Measurements from ENCODE around the gene PDE4B. TPM values are rescaled to one million over a fixed set of nuclear protein-coding genes. Genes with fewer than 3 reads are reported as not detected.

The PDE4B gene
- total and polyA plus RNA-seq, 10 of the 15 experiments (the other 5 are each of a cell fraction or from before 2014, with no cell fraction given) = 3.0 to 13.2 (median 5.7) TPM

GRCh38 chr1:65991694-65992093 lies 199.0 kb downstream of the PDE4B start:
- Histone ChIP-seq H3K4me2 (ENCODE audit: control insufficient read depth, insufficient read depth) (no peak overlapping the region), H3K9me3 (replicated peaks; ENCODE audit: control insufficient read depth, insufficient read depth, low read length) (no peaks in the 10 kb centered on the region), H4K20me1 (ENCODE audit: control insufficient read depth, insufficient read depth) (no peaks in the 10 kb centered on the region), H3K79me2 (ENCODE audit: control insufficient read depth, insufficient read depth, low read length) (no peaks in the 10 kb centered on the region), H3K9ac (ENCODE audit: control insufficient read depth, insufficient read depth, low read length) (no peak overlapping the region), H3K36me3 (ENCODE audit: control insufficient read depth in 2 of 2, insufficient read depth in 2 of 2, low read length in 1 of 2) (no peaks in the 10 kb centered on the region), H2AFZ (ENCODE audit: control insufficient read depth, low read depth, low read length) (no peak overlapping the region), H3K4me1 (ENCODE audit: control insufficient read depth, insufficient read depth, low read length) (no peaks in the 10 kb centered on the region), H3K4me3 (no peak overlapping the region), H3K27ac (ENCODE audit: control insufficient read depth, insufficient read depth) (no peak overlapping the region), H3K27me3 (replicated peaks in 1 of 2; ENCODE audit: control insufficient read depth in 2 of 2, insufficient read depth in 2 of 2, low read length in 1 of 2) (no peaks in the 10 kb centered on the region)
- RAD21 ChIA-PET (ENCODE audit: unreplicated experiment) = interaction anchor here (0.6 kb wide), 1 partner anchor 999 kb away, joined by 4 read pairs; no protein-coding TSS in a partner anchor
- SMC1A ChIA-PET (ENCODE audit: uncharacterized antibody, unreplicated experiment) = interaction anchor here (0.6 to 1.4 kb wide), 3 partner anchors 12 to 251 kb away, joined by 3 read pairs; no protein-coding TSS in a partner anchor
- intact Hi-C loops (cut with micrococcal nuclease; ENCODE audit: unreplicated experiment) = no loop called here
- DNase-seq (ENCODE audit: low read depth, low spot score) (no peak), FAIRE-seq (no peak), ATAC-seq (no peak)
- in situ Hi-C loops (cut with MboI) = no loop called here
- 43% methylated on average over 3 of the region's 3 CpGs for WGBS (ENCODE audit: insufficient coverage, insufficient replicate concordance, low lambda C conversion rate, missing lambda C conversion rate)
- CTCF ChIA-PET = interaction anchor here (0.6 to 0.9 kb wide), 2 partner anchors 455 to 534 kb away, joined by 3 read pairs; no protein-coding TSS in a partner anchor
- BruUV-seq (replicated peaks) = no TSS peak
- POLR2A ChIA-PET = interaction anchor here (0.6 kb wide), 1 partner anchor 178 kb away, joined by 3 read pairs; no protein-coding TSS in a partner anchor
- TF ChIP-seq MYB (IDR thresholded peaks at IDR 0.05; ENCODE audit: borderline replicate concordance, low read depth, low read length) (no peak), BACH1 (IDR thresholded peaks at IDR 0.05; ENCODE audit: borderline replicate concordance) (no peak)

DNA sequence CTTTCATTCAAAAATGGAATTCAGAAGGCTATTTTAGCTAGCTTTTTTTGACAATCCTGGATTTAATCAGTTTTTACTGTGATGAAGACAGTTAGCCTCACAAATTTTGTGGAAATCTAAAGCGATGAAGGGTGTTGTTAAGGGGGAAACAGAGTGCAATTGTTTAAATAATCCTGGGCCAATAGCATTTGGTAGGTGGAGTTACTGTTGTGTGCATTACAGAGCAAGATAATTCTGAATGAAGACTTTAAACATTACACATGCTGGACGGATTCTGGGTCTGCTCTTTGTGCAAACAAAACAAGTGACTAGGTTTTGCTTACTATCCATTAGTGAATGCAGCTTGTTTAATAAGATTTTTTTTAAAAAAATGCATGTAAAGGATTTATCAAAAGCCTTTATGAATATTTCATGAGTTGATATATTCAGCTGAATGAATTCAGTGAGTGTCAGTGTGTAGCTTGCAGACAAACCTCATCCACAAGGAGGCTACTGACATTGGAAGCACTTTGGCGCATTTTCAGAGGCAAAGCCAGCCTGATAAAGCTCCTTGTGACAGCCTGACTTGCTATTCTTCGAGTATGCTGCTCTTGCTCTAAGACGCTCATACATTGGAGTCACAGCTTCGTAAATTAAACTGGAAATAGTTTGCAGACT lies 199.6 kb downstream of the PDE4B start:
- in situ Hi-C loops (cut with MboI) (no loop called here), intact Hi-C loops (cut with micrococcal nuclease; ENCODE audit: unreplicated experiment) (no loop called here)
- POLR2A ChIA-PET = interaction anchor here (0.6 kb wide), 1 partner anchor 178 kb away, joined by 3 read pairs; no protein-coding TSS in a partner anchor
- no TSS peak for BruUV-seq (replicated peaks)
- no peaks in the 10 kb centered on the region for H3K79me2 ChIP-seq (ENCODE audit: control insufficient read depth, insufficient read depth, low read length)
- CTCF ChIA-PET = interaction anchor here (0.6 to 0.9 kb wide), 2 partner anchors 454 to 534 kb away, joined by 3 read pairs; no protein-coding TSS in a partner anchor
- H3K4me1 ChIP-seq (ENCODE audit: control insufficient read depth, insufficient read depth, low read length) = no peaks in the 10 kb centered on the region
- no peak overlapping the region for H3K27ac ChIP-seq (ENCODE audit: control insufficient read depth, insufficient read depth)
- RAD21 ChIA-PET (ENCODE audit: unreplicated experiment) = interaction anchor here (0.6 kb wide), 1 partner anchor 1000 kb away, joined by 4 read pairs; no protein-coding TSS in a partner anchor
- SMC1A ChIA-PET (ENCODE audit: uncharacterized antibody, unreplicated experiment) = interaction anchor here (0.6 to 1.4 kb wide), 3 partner anchors 12 to 252 kb away, joined by 3 read pairs; no protein-coding TSS in a partner anchor
- WGBS (ENCODE audit: insufficient coverage, insufficient replicate concordance, low lambda C conversion rate, missing lambda C conversion rate) = 4% methylated on average over 6 of the region's 6 CpGs
- H4K20me1 ChIP-seq (ENCODE audit: control insufficient read depth, insufficient read depth) = no peaks in the 10 kb centered on the region
- no peaks in the 10 kb centered on the region for H3K9me3 ChIP-seq (replicated peaks; ENCODE audit: control insufficient read depth, insufficient read depth, low read length)
- H2AFZ ChIP-seq (ENCODE audit: control insufficient read depth, low read depth, low read length) = no peak overlapping the region
- H3K9ac ChIP-seq (ENCODE audit: control insufficient read depth, insufficient read depth, low read length) = no peak overlapping the region
- FAIRE-seq (no peak), DNase-seq (ENCODE audit: low read depth, low spot score) (no peak), ATAC-seq (no peak)
- no peak overlapping the region for H3K4me3 ChIP-seq
- H3K36me3 ChIP-seq (ENCODE audit: control insufficient read depth in 2 of 2, insufficient read depth in 2 of 2, low read length in 1 of 2) = no peaks in the 10 kb centered on the region
- no peaks in the 10 kb centered on the region for H3K27me3 ChIP-seq (replicated peaks in 1 of 2; ENCODE audit: control insufficient read depth in 2 of 2, insufficient read depth in 2 of 2, low read length in 1 of 2)
- H3K4me2 ChIP-seq (ENCODE audit: control insufficient read depth, insufficient read depth) = no peak overlapping the region
- TF ChIP-seq, protein P1, sequence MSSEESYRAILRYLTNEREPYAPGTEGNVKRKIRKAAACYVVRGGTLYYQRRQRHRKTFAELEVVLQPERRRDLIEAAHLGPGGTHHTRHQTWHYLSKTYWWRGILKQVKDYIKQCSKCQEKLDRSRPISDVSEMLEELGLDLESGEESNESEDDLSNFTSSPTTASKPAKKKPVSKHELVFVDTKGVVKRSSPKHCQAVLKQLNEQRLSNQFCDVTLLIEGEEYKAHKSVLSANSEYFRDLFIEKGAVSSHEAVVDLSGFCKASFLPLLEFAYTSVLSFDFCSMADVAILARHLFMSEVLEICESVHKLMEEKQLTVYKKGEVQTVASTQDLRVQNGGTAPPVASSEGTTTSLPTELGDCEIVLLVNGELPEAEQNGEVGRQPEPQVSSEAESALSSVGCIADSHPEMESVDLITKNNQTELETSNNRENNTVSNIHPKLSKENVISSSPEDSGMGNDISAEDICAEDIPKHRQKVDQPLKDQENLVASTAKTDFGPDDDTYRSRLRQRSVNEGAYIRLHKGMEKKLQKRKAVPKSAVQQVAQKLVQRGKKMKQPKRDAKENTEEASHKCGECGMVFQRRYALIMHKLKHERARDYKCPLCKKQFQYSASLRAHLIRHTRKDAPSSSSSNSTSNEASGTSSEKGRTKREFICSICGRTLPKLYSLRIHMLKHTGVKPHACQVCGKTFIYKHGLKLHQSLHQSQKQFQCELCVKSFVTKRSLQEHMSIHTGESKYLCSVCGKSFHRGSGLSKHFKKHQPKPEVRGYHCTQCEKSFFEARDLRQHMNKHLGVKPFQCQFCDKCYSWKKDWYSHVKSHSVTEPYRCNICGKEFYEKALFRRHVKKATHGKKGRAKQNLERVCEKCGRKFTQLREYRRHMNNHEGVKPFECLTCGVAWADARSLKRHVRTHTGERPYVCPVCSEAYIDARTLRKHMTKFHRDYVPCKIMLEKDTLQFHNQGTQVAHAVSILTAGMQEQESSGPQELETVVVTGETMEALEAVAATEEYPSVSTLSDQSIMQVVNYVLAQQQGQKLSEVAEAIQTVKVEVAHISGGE (CRISPR knock-in tag; IDR thresholded peaks at IDR 0.05) = no peak
- TF ChIP-seq, protein P2, sequence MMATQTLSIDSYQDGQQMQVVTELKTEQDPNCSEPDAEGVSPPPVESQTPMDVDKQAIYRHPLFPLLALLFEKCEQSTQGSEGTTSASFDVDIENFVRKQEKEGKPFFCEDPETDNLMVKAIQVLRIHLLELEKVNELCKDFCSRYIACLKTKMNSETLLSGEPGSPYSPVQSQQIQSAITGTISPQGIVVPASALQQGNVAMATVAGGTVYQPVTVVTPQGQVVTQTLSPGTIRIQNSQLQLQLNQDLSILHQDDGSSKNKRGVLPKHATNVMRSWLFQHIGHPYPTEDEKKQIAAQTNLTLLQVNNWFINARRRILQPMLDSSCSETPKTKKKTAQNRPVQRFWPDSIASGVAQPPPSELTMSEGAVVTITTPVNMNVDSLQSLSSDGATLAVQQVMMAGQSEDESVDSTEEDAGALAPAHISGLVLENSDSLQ (IDR thresholded peaks at IDR 0.05) = no peak
- TF ChIP-seq EGR1 (IDR thresholded peaks at IDR 0.05; ENCODE audit: borderline replicate concordance in 1 of 2, low read depth in 2 of 2, low read length in 2 of 2) = no peak
- no peak for TF ChIP-seq CBX3 (IDR thresholded peaks at IDR 0.05; ENCODE audit: borderline replicate concordance, low read depth)
- no peak for TF ChIP-seq E4F1 (IDR thresholded peaks at IDR 0.05; ENCODE audit: borderline replicate concordance, partially characterized antibody)

All from GM12878 (cell line).